Prostate gland (tissue), 2 donors: ENCODE measurements around the gene ARHGAP18.

Source experiments
- POLR2A ChIP-seq: fragments of 450-650 bp; IDR thresholded peaks from one replicate; pipeline ENCODE4 v1.6.1; 2016; ENCODE audit warnings: antibody characterized with exemption, mild to moderate bottlenecking
- POLR2AphosphoS5 ChIP-seq: sonication (generic); formaldehyde crosslinking; IDR thresholded peaks from one replicate; pipeline ENCODE4 v1.6.1; 2017; ENCODE audit warnings: antibody characterized with exemption
- TF ChIP-seq, protein P1 (sequence below), 4 experiments: fragments of 200-600 bp in 2 of 4; fragments of 450-650 bp in 2 of 4; sonication (generic) in 2 of 4; IDR thresholded peaks; 1 replicate in 3 of 4; 2 replicates in 1 of 4; pipeline ENCODE4 v1.5.1; 2016 to 2019; ENCODE audit warnings: antibody characterized with exemption in 4 of 4, mild to moderate bottlenecking in 2 of 4, moderate library complexity in 2 of 4

- no peak for TF ChIP-seq POLR2A
- TF ChIP-seq, protein P1, sequence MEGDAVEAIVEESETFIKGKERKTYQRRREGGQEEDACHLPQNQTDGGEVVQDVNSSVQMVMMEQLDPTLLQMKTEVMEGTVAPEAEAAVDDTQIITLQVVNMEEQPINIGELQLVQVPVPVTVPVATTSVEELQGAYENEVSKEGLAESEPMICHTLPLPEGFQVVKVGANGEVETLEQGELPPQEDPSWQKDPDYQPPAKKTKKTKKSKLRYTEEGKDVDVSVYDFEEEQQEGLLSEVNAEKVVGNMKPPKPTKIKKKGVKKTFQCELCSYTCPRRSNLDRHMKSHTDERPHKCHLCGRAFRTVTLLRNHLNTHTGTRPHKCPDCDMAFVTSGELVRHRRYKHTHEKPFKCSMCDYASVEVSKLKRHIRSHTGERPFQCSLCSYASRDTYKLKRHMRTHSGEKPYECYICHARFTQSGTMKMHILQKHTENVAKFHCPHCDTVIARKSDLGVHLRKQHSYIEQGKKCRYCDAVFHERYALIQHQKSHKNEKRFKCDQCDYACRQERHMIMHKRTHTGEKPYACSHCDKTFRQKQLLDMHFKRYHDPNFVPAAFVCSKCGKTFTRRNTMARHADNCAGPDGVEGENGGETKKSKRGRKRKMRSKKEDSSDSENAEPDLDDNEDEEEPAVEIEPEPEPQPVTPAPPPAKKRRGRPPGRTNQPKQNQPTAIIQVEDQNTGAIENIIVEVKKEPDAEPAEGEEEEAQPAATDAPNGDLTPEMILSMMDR (IDR thresholded peaks at IDR 0.05), result no peak
- TF ChIP-seq POLR2AphosphoS5, result no peak
Observed at GRCh38 chr6:129558248-129558647, 151.7 kb downstream of the ARHGAP18 start.
